ENCODE measurements around the gene DDX52.

DDX52 gene

GRCh38 chr17:37605081-37605480 is 38.2 kb downstream of the DDX52 start:
- peaks cover 4% of the 10 kb centered on the region for H3K4me1 ChIP-seq
- no peak overlapping the region for H3K9ac ChIP-seq
- no peak overlapping the region for H3K4me3 ChIP-seq (ENCODE audit: low read depth, low read length)
- H3K9me3 ChIP-seq (ENCODE audit: control insufficient read depth, low read length), result no peaks in the 10 kb centered on the region
- H2AFZ ChIP-seq, result no peak overlapping the region
- H3K27ac ChIP-seq, result no peak overlapping the region
- no peak for TF ChIP-seq CTCF (IDR thresholded peaks at IDR 0.05)
- no peaks in the 10 kb centered on the region for H3K36me3 ChIP-seq (ENCODE audit: control insufficient read depth, insufficient read depth, low read length)
- H3K27me3 ChIP-seq (ENCODE audit: control insufficient read depth, insufficient read depth, low read length), result no peaks in the 10 kb centered on the region
- peaks cover 41% of the 10 kb centered on the region for H3K79me2 ChIP-seq
- H3K4me2 ChIP-seq (ENCODE audit: low read length), result no peak overlapping the region

GRCh38 chr17:37604556-37604955 is 38.7 kb downstream of the DDX52 start:
- H3K4me3 ChIP-seq (ENCODE audit: low read depth, low read length), result no peak overlapping the region
- H3K9ac ChIP-seq, result no peak overlapping the region
- TF ChIP-seq CTCF (IDR thresholded peaks at IDR 0.05), result no peak
- H3K27me3 ChIP-seq (ENCODE audit: control insufficient read depth, insufficient read depth, low read length), result no peaks in the 10 kb centered on the region
- H3K9me3 ChIP-seq (ENCODE audit: control insufficient read depth, low read length), result no peaks in the 10 kb centered on the region
- no peak overlapping the region for H3K4me2 ChIP-seq (ENCODE audit: low read length)
- peaks cover 4% of the 10 kb centered on the region for H3K4me1 ChIP-seq
- peaks cover 41% of the 10 kb centered on the region for H3K79me2 ChIP-seq
- no peak overlapping the region for H3K27ac ChIP-seq
- no peaks in the 10 kb centered on the region for H3K36me3 ChIP-seq (ENCODE audit: control insufficient read depth, insufficient read depth, low read length)
- H2AFZ ChIP-seq, result no peak overlapping the region

- Histone ChIP-seq H3K27ac (no peak overlapping the region), H3K36me3 (ENCODE audit: control insufficient read depth, insufficient read depth, low read length) (no peaks in the 10 kb centered on the region), H3K4me3 (ENCODE audit: low read depth, low read length) (no peak overlapping the region), H3K9me3 (ENCODE audit: control insufficient read depth, low read length) (no peaks in the 10 kb centered on the region), H3K27me3 (ENCODE audit: control insufficient read depth, insufficient read depth, low read length) (no peaks in the 10 kb centered on the region), H3K4me2 (ENCODE audit: low read length) (no peak overlapping the region), H3K4me1 (no peaks in the 10 kb centered on the region), H3K9ac (no peak overlapping the region), H2AFZ (no peak overlapping the region), H3K79me2 (peaks cover 21% of the 10 kb centered on the region)
- no peak for TF ChIP-seq CTCF (IDR thresholded peaks at IDR 0.05)
Measured at GRCh38 chr17:37598145-37598544, 45.1 kb downstream of the DDX52 start.

- no peak for TF ChIP-seq CTCF (IDR thresholded peaks at IDR 0.05)
- Histone ChIP-seq H3K9ac (no peak overlapping the region), H3K27ac (no peak overlapping the region), H3K4me3 (ENCODE audit: low read depth, low read length) (no peak overlapping the region), H3K27me3 (ENCODE audit: control insufficient read depth, insufficient read depth, low read length) (no peaks in the 10 kb centered on the region), H3K79me2 (peaks cover 12% of the 10 kb centered on the region), H3K4me1 (no peaks in the 10 kb centered on the region), H2AFZ (no peak overlapping the region), H3K9me3 (ENCODE audit: control insufficient read depth, low read length) (no peaks in the 10 kb centered on the region), H3K36me3 (ENCODE audit: control insufficient read depth, insufficient read depth, low read length) (no peaks in the 10 kb centered on the region), H3K4me2 (ENCODE audit: low read length) (no peak overlapping the region)
Measured at GRCh38 chr17:37592291-37592690, 51.0 kb downstream of the DDX52 start.

- Histone ChIP-seq H3K4me3 (ENCODE audit: low read depth, low read length) (no peak overlapping the region), H3K36me3 (ENCODE audit: control insufficient read depth, insufficient read depth, low read length) (no peaks in the 10 kb centered on the region), H3K79me2 (no peaks in the 10 kb centered on the region), H2AFZ (no peak overlapping the region), H3K9ac (no peak overlapping the region), H3K4me1 (no peaks in the 10 kb centered on the region), H3K4me2 (ENCODE audit: low read length) (no peak overlapping the region), H3K27ac (no peak overlapping the region), H3K27me3 (ENCODE audit: control insufficient read depth, insufficient read depth, low read length) (no peaks in the 10 kb centered on the region), H3K9me3 (ENCODE audit: control insufficient read depth, low read length) (no peaks in the 10 kb centered on the region)
- no peak for TF ChIP-seq CTCF (IDR thresholded peaks at IDR 0.05)
Measured at GRCh38 chr17:37585066-37585465, 58.2 kb downstream of the DDX52 start.

All from parathyroid adenoma (tissue), 2 donors.